ENCODE measurements around the gene EDN3.

Gene EDN3

DNA sequence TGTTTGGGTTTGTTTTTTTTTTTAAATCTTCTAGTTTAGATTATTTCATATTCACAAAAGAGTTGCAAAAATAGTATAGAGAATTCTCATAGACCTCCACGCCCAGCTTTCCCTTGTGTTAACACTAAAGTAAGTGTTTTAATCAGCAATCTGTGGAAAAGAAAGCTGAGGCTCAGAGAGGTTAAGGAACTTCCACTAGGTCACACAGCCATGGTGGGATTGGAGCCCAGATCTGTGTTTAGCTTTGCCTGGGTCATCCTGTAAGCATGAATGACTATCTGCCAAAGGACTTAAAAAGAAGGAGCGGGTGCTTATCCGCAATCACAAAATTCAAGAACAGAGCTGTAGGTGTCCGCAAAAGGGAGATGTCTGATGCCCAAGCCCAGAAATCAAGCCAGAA, 60.5 kb downstream of the EDN3 start:
- in situ Hi-C loops (cut with HindIII; ENCODE audit: low sequenced_read_pairs) = no loop called here

DNA sequence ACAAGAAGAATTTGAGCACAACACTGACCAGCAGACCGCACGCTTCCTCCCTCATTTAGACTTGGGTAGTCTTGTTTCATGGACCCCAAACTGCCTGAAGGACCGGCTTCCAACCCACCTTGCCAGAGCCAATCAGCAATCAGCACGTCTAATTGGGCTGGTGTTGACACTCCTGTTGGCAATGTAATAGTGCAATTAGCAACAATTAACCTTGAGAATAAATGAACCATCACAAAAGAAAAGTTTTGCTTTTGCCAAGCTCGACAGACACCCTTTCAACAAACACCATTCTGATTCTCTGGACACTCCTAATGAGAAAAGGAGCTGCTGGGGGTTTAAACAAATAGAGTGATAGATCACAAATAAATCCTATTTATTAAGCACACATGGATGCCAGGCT, 61.0 kb downstream of the EDN3 start:
- in situ Hi-C loops (cut with HindIII; ENCODE audit: low sequenced_read_pairs) = no loop called here

DNA sequence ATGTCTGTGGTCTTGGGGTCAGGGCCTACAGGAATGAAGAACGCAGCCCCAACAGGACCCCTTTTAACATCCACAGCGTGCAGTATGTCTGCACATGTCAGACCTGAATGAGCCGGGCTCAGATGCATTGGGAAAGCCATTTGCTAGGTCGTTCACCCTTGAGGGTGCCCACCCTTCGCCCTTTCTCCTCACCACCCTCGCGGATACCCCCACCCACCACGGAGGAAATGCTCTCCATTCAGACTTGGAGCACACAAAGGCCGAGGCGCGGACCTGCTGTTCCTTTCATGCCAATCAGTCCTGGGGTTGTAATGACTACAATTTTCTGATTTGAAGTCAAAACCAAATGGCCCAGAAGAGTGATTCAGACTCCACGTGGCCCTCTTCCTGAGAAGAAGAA, 62.7 kb downstream of the EDN3 start:
- in situ Hi-C loops (cut with HindIII; ENCODE audit: low sequenced_read_pairs) = no loop called here

DNA sequence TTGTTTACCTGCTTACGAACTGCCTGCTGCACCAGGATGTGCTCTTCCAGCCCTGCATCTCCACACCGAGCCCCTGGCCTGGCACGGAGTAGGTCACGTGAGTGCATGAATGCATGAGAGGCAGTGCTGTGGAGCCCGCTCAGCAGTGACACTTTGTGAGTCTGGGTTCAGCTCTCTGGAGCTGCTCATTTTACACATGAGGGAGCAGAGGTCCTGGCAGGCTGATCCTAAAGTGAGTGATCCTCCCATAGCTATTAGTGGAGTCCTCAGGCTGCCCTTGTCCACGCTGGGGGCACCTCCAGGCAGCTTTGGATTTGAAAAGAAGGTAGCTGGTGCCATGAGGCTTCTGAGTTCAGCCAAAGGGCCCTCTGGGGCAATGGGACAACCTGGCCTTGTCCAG, 64.2 kb downstream of the EDN3 start:
- in situ Hi-C loops (cut with HindIII; ENCODE audit: low sequenced_read_pairs) = no loop called here

DNA sequence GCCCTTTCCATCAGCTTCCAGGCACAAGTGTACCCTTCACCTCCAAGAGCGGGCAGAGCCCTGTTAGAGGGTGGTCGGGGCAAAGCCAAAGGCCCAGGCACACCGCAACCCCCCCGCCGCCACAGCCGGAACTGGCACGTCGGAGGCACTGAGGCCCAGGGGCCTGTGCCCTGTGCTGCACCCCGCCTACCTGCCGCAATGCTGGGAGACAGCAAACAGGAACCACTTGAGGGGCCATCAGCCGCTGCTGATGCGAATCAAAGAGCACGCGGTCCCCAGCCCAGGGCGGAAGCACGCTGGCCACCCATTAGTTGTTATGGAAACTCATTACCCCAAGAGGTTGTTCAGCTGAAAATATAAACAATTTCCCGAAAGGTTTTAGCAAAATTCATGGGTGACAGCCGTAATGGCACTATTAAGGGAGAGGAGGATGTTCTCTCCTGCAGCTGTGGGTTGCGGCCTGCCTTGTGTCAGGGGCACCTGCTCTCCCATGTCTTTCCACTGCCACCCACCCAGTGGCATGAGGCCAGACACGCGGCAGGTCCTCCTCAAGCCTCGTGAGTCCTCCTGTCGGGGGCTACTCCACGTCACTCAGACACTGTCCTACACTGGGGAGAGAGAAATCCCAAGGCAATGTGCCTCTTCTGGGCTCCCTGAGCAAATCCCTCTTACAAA, 65.3 kb downstream of the EDN3 start:
- in situ Hi-C loops (cut with HindIII; ENCODE audit: low sequenced_read_pairs) = no loop called here

DNA sequence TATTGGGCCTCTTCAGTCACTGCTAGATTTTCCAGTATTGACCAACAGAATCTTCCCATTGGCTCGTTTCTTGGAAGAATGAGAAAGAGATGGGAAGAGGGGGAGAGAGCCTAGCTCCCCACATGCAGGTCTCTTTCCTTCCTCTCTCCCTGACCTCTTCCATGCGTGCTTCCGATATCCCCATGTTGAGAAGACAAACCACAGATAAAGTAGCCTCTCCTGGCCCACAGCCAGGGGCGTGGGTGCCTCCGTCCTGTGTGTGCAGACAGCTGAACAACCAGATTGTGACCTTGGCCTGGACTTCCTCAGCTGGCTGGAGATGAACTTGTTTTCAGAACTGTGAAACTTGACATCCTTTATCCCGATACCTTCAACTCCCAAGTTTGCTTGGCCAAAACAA, 71.0 kb downstream of the EDN3 start:
- in situ Hi-C loops (cut with HindIII; ENCODE audit: low sequenced_read_pairs) = no loop called here

DNA sequence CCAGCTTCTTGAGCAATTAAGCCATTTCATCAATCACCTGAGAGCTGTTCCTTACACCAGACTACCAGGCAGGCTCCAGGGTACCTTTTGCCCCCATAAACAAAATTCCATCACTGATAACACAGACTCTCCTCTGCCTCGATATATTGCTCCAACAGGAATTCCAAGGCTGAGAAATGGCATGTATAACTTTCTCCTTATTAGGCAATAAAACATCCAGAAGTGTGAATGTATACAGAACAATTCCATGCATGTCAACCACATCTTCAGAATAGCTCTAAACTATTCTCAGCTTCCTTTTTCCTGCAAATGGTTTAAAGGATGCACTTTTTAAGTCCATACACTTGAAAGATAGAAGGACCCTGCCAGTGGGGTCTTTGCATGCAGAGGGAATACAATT, 73.8 kb downstream of the EDN3 start:
- in situ Hi-C loops (cut with HindIII; ENCODE audit: low sequenced_read_pairs) = no loop called here

DNA sequence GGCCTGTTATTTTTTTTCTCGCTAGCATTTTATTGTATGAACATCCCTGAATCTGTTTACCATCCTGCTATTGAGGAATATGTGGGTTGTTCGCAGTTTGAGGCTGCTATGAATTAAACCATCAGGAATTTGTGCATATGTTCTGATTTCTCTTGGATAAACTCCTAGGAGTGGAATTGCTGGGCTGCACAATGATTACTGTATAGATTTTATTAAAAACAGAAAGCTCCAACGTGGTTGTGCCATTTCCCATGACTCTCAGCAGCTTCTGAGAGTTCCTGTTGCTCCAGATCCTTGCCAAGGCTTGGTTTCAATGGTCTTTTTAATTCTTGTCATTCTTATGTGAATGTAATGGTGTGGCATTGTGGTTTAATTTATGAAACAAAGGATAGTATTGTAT, 75.1 kb downstream of the EDN3 start:
- in situ Hi-C loops (cut with HindIII; ENCODE audit: low sequenced_read_pairs) = no loop called here

Data from DLD1 (cell line).